M059J (cell line): Measurements from ENCODE around the gene INPP5D. TPM values are rescaled to one million over a fixed set of nuclear protein-coding genes. Genes with fewer than 3 reads are reported as not detected.
"Not testable (repeated sequence)": the region's sequence is repeated elsewhere in the genome, so short reads cannot be mapped to it uniquely, and the experiment has no call there.

Source experiments
- DNase-seq: peaks from one replicate; pipeline ENCODE4 v3.0.0-alpha.2; 2012; ENCODE audit warnings: low read depth
- total RNA-seq: library from RNA; depleted of rRNA; stranded (reverse); fragments of >200 nt; shearing (Covaris generic); gene quantifications from 2 replicates; pipeline ENCODE4 v1.2.3, GENCODE V29; 2014

The INPP5D gene
- total RNA-seq, 1 experiment from 2014 or later: not detected

DNA sequence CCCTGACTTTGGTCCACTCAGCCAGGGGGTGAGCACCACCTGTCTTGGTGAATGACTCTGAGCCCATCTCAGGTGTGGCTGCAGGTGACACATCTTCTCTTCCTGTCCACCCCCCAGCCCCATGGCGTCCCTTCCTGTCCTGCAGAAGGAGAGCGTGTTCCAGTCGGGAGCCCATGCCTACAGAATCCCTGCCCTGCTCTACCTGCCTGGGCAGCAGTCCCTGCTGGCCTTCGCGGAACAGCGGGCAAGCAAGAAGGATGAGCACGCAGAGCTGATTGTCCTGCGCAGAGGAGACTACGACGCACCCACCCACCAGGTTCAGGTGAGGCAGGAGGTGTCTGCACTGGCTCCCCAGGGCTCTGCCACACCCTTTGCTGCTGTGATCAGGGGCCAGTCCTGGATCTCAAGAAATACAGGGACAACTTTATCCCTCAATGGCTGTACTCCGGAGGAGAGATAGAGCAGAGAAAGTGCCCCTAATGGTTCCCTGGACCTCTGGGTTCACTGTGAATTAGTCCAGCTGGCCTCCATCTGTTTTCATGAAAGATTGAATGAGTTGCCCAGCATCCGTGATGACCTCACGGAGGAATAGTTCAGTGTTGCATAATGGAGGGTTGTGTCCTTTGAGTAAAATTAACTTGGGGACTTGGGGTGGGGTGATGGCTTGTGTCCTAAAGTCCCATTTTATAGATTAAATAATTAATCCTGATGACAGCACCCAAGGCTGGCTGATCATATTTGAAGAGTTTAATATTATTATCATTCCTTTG, 27.4 kb upstream of the INPP5D start, which contains the start of gene NEU2:
Gene NEU2 (plus strand): TSS at position 122 of the 770 bp plus-strand sequence. CDS start 0 bp downstream, at position 122.
- no peak for DNase-seq

DNA sequence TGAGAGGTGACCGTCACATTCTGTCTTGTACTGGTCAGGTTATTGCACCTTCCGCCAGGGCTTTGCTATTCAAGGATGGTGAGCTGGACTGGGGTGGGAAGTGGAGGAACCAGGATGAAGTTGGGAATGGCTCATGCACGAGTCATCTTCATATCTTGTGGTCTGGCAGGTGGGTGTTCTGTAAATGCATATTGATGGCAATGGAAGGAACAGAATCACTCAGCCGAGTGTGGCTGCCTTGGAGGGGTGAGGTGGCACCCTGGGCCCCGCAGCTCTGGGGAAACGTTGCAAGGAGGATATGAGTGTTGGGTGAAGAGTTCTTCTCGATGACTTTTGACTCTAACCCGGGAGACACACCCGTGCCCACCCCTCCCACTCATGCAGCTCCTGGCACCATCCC, 26.5 kb upstream of the INPP5D start:
- DNase-seq: peak; percentile 61

DNA sequence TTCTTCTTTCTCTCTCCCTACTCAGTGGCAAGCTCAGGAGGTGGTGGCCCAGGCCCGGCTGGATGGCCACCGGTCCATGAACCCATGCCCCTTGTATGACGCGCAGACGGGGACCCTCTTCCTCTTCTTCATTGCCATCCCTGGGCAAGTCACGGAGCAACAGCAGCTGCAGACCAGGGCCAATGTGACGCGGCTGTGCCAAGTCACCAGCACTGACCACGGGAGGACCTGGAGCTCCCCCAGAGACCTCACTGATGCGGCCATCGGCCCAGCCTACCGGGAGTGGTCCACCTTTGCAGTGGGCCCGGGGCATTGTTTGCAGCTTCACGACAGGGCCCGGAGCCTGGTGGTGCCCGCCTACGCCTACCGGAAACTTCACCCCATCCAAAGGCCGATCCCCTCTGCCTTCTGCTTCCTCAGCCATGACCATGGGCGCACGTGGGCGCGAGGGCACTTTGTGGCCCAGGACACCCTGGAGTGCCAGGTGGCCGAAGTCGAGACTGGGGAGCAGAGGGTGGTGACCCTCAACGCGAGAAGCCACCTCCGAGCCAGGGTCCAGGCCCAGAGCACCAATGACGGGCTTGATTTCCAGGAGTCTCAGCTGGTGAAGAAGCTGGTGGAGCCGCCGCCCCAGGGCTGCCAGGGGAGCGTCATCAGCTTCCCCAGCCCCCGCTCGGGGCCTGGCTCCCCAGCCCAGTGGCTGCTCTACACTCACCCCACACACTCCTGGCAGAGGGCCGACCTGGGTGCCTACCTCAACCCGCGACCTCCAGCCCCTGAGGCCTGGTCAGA, 25.9 kb upstream of the INPP5D start:
- DNase-seq: no peak

DNA sequence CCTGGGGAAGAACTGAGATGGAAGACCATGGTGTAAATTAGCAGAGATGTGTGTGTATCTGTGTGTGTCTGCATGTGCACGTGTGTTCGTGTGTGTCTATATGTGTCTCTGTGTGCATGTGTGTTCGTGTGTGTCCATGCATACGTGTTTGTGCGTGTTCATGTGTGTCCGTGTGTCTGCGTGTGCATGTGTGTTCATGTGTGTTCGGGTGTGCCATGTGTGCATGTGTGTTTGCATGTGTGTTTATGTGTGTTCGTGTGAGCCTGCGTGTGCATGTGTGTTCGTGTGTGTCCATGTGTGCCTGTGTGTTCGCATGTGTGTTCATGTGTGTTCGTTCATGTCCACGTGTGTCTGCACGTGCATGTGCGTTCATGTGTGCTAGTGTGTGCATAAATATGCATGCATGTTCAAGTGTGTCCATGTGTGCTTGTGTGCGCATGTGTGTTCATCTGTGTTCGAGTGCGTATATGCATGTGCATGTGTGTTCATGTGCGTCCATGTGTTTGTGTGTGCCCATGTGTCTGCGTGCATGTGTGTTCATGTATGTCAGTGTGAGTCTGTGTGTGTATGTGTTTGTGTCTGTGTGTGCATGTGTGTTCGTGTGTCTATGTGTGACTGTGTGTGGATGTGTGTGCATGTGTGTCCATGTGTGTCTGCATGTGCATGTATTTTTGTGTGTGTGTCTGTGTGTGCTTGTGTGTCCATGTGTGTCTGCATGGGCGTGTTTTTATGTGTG, 24.5 kb upstream of the INPP5D start:
- DNase-seq: no peak

- no peak for DNase-seq
These were observed 23.8 kb upstream of the INPP5D start for GRCh38 chr2:233036162-233036838.

- peak; percentile 76 for DNase-seq
These were observed 23.1 kb upstream of the INPP5D start for GRCh38 chr2:233037078-233037477.

- peak; percentile 35 for DNase-seq
These were observed 20.8 kb upstream of the INPP5D start for GRCh38 chr2:233039212-233039845.

DNA sequence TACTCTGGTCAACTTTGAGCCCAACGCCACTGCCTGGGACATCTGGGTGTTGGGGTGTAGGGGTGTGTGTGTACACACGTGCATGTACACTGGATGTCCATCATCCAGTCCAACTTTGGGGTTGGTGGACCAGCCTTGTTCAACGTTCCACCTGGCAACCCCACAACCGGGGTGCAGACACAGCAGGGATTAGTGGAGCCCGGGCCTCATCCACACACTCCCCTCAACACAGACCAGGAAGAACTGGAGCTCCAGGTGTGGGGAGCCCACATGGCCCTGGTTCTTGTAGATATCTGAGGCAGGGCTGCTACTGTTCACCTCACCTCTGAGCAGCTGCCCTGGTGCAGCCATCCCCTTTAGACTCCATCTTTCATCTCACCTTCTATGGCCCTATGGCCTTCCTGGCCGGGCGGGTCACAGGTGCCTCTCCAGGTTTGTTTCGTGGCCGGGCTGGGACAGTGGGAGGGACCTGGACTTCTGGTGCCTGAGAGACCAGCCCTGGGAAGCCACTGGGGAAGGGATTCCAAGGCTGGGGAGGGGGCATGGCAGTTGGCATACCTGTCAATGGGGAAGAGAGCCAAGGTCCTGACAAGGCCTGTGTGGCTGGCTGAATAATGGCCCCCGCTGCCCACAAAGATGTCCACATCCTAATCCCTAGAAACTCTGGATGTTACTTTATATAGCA, 20.2 kb upstream of the INPP5D start:
- no peak for DNase-seq

GRCh38 chr2:233040571-233040970, 19.6 kb upstream of the INPP5D start:
- DNase-seq: no peak

- no peak for DNase-seq
These were observed 18.3 kb upstream of the INPP5D start for GRCh38 chr2:233041722-233042323.

DNA sequence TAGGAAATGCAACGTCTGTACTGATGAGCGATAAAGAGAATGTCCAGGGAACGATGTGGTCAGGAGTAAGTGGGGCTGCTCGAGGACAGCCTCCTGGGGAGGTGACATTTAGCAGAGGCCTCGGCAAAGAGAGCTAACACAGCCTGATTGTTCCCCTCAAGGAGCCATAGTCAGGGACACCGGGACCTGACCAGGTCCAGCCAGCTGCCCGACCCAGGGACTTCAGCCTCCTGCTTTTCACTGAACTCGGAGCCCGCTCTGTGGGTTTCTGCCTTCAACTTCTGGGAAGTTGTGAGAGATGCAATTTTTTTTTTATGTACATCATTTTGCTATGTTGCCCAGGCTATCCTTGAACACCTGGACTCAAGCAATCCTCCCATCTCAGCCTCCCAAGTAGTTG, 17.6 kb upstream of the INPP5D start:
- DNase-seq: no peak

GRCh38 chr2:233044974-233045605, 15.1 kb upstream of the INPP5D start:
- no peak for DNase-seq

DNA sequence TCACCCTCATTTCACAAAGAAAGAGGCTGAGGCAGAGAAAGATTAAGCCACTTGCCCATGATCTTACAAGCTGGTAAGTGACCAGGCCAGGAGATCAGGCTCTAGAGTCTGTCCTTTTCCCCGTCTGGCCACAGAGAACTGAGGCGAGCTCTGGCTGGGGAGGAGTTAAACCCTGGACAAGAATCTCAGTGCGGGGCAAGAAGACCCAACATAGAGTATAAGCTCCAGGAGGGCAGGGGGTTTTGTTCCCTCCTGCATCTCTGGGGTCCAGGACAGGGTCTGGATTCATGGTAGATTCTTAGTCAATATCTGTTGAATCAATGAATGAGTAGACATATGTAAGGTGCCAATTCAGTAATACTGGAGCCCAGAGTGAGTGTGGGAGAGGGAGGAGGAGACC, 12.9 kb upstream of the INPP5D start:
- no peak for DNase-seq

- no peak for DNase-seq
These were observed 12.5 kb upstream of the INPP5D start for GRCh38 chr2:233047667-233048066.

DNA sequence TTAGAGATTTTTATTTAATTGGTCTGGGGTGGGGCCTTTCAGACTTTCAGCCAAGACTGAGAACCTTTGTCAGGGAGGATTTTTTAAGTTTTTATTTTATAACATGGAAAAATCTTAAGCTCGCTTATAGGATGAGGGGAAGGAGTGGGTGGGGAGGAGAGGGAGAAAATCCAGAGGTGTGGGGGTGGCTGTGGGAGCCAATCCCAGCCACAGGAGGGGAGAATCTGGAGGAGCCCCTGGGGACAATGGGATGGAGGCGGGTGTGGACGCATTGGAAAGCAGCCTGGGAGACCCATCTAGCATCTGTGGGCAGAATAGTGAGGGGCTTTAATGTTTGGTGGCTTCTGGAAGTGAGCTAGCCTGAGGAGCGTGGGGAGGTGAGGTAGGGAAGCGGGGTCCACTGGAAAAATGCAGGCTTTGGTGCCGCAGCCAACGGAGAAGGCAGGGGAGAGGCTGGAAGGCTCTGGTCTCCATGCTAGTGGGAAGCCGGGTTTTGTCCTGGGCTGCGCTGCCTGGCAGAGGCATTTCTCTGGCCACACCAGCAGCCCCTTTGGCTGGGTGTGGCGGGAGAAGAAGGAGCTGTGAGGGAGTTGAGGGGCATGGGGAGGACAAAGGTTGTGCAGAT, 11.5 kb upstream of the INPP5D start:
- no peak for DNase-seq

DNA sequence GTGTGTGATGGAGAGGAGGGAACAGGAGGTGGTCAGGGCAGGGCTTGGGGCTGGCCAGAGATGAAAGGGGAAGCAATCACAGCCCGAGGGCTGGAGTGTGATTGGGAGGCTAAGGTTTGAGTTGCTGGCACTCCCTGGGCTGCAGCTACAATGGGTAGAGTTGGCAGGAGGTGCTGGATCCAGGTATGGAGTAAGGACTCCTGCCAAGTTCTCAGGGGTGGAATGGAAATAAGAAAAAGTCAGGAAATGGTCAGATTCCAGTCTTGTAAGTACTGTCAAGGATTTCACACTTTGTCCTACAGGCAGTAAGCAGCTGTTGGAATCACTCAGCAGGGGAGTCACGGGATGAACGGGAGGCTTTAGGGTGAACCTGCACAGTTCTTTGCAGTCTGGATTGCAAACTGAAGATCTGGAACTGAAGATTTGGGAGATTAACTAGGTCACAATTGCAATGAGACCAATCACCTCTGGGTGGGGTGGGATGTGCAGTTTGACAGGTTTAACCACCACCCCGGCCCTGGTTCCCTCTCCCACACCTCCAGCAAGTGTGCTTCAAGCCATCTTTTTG, 10.9 kb upstream of the INPP5D start:
- no peak for DNase-seq

DNA sequence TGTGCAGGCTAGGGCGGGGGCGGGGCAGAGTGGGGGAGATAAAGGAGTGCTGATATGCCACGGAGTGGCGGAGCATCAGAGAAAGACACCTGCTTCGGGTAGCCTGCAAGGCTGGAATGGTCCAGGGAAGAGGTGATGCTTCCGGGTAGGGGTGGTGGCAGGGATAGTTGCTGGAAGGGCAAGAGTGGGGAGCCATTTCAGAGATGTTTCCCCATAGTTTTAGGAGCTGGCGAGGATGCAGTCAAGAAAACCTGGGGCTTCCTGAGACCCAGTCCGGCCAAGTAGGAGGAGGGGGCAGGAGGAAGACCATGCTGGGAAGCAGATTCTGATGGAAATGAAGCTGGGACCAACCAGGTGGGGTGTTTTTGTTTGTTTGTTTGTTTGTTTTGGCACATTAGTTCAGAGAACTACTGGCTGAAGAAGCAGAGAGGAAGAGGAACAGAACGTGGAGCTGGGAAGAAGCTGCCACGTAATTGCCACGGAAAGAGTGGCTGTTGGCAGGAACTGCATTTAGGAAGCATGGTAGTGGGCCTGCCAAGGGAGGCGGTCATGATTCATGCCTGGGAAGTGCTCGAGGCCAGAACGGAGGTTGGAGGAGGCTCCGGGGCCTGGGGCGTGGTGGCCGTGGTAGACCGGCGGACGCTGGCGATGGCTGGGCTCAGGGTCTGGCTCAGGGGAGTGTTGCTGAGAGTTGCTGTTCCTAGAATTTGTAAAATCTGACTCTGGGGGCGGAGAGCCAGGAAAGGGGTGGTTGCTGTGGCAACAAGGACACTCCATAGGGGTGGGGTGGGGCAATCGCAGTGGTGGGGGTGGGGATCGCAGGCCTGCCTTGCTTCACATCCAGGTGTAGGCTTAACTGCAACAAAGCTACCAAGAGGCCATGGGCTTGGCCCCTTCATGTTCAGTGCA, 8.6 kb upstream of the INPP5D start:
- DNase-seq: peak; percentile 83

DNA sequence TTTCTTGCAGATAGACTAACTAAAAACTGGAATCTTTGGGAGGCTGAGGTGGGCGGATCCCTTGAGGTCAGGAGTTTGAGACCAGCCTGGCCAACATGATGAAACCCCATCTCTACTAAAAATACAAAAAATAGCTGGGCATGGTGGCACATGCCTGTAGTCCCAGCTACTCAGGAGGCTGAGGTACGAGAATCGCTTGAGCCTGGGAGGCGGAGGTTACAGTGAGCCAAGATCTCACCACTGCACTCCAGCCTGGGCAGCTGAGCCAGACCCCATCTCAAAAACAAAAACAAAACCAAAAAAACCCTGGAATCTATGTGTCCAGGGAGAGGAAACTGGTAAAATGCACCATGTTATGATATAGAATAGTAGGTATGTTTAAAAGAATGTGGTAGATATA, 7.6 kb upstream of the INPP5D start:
- not testable (repeated sequence) for DNase-seq
